HEK293T (cell line): ENCODE data around the gene SETBP1.

Experiments
- CTCF ChIA-PET: fragments of 350-600 bp; formaldehyde crosslinking; extraction: SDS; loops from one replicate; lab custom pipeline; 2021; ENCODE audit warnings: antibody characterized with exemption, inconsistent platforms; lab: Yijun Ruan, JAX
- POLR2A ChIA-PET: fragments of 350-600 bp; formaldehyde crosslinking; extraction: SDS; loops from one replicate; lab custom pipeline; 2020; ENCODE audit warnings: antibody characterized with exemption, inconsistent platforms; lab: Yijun Ruan, JAX
- DNase-seq: peaks from one replicate; pipeline ENCODE4 v3.0.0; 2012; ENCODE audit warnings: mixed read lengths; ENCODE audit errors: extremely low spot score
- ARNT ChIP-seq: fragments of 450-650 bp; IDR thresholded peaks from 2 replicates; pipeline ENCODE4 v1.6.1; 2017; ENCODE audit warnings: mild to moderate bottlenecking
- BHLHE40 ChIP-seq: fragments of 450-650 bp; IDR thresholded peaks from 2 replicates; pipeline ENCODE4 v1.6.1; 2016; ENCODE audit warnings: mild to moderate bottlenecking, moderate library complexity, borderline replicate concordance
- CTBP1 ChIP-seq: fragments of 450-650 bp; IDR thresholded peaks from 2 replicates; pipeline ENCODE4 v1.6.1; 2016; ENCODE audit warnings: borderline replicate concordance
- ELF4 ChIP-seq: fragments of 450-650 bp; IDR thresholded peaks from 2 replicates; pipeline ENCODE4 v1.6.1; 2017; ENCODE audit warnings: antibody characterized with exemption
- FOXA1 ChIP-seq: fragments of 450-650 bp; IDR thresholded peaks from 2 replicates; pipeline ENCODE4 v1.6.1; 2016; ENCODE audit warnings: mild to moderate bottlenecking
- FOXK2 ChIP-seq: fragments of 450-650 bp; IDR thresholded peaks from 2 replicates; pipeline ENCODE4 v1.6.1; 2016; ENCODE audit warnings: mild to moderate bottlenecking
- FOXM1 ChIP-seq: fragments of 450-650 bp; IDR thresholded peaks from 2 replicates; pipeline ENCODE4 v1.6.1; 2017; ENCODE audit warnings: mild to moderate bottlenecking, borderline replicate concordance
- HDGF ChIP-seq: fragments of 450-650 bp; IDR thresholded peaks from 2 replicates; pipeline ENCODE4 v1.6.1; 2017; ENCODE audit warnings: antibody characterized with exemption, borderline replicate concordance
- L3MBTL2 ChIP-seq: fragments of 450-650 bp; conservative IDR thresholded peaks from 2 replicates; pipeline ENCODE4 v1.6.1; 2016; ENCODE audit warnings: mild to moderate bottlenecking
- LEF1 ChIP-seq: fragments of 450-650 bp; IDR thresholded peaks from 2 replicates; pipeline ENCODE4 v1.6.1; 2017; ENCODE audit warnings: mild to moderate bottlenecking, borderline replicate concordance
- NFRKB ChIP-seq: fragments of 450-650 bp; IDR thresholded peaks from 2 replicates; pipeline ENCODE4 v1.6.1; 2016; ENCODE audit warnings: mild to moderate bottlenecking, moderate library complexity
- PKNOX1 ChIP-seq: fragments of 450-650 bp; IDR thresholded peaks from 2 replicates; pipeline ENCODE4 v1.6.1; 2016
- SP1 ChIP-seq: fragments of 450-650 bp; IDR thresholded peaks from 2 replicates; pipeline ENCODE4 v1.6.1; 2017
- SUZ12 ChIP-seq: fragments of 450-650 bp; IDR thresholded peaks from 2 replicates; pipeline ENCODE4 v1.6.1; 2016; ENCODE audit warnings: mild to moderate bottlenecking
- TARDBP ChIP-seq: fragments of 450-650 bp; IDR thresholded peaks from 2 replicates; pipeline ENCODE4 v1.6.1; 2016
- ZNF384 ChIP-seq: fragments of 450-650 bp; IDR thresholded peaks from 2 replicates; pipeline ENCODE4 v1.6.1; 2016

The SETBP1 gene

GRCh38 chr18:44763327-44763726 is 82.6 kb downstream of the SETBP1 start:
- no peak for TF ChIP-seq HDGF
- no peak for TF ChIP-seq FOXK2
- TF ChIP-seq TARDBP, result no peak
- no peak for TF ChIP-seq L3MBTL2
- no peak for TF ChIP-seq ARNT
- TF ChIP-seq BHLHE40, result no peak
- TF ChIP-seq ELF4, result no peak
- no peak for TF ChIP-seq LEF1
- no peak for TF ChIP-seq SUZ12
- no peak for TF ChIP-seq ZNF384
- TF ChIP-seq FOXA1, result no peak
- TF ChIP-seq NFRKB, result no peak
- TF ChIP-seq FOXM1, result no peak
- no peak for TF ChIP-seq PKNOX1
- TF ChIP-seq CTBP1, result no peak
- TF ChIP-seq SP1, result no peak
- ChIA-PET CTCF (no interaction called here), POLR2A (no interaction called here)
- no peak for DNase-seq

- ChIA-PET CTCF (interaction anchor here (0.6 kb wide), 1 partner anchor 9 kb away, joined by 4 read pairs; no protein-coding TSS in a partner anchor), POLR2A (no interaction called here)
- TF ChIP-seq PKNOX1 (no peak), TARDBP (no peak), L3MBTL2 (no peak), ZNF384 (no peak), ELF4 (no peak), BHLHE40 (no peak), SUZ12 (no peak), LEF1 (no peak), CTBP1 (no peak), FOXM1 (no peak), NFRKB (no peak), HDGF (no peak), SP1 (no peak), FOXK2 (no peak), ARNT (no peak), FOXA1 (no peak)
- DNase-seq, result no peak
These were observed 84.2 kb downstream of the SETBP1 start for GRCh38 chr18:44764863-44765262.

GRCh38 chr18:44765456-44765855 is 84.8 kb downstream of the SETBP1 start:
- no peak for TF ChIP-seq HDGF
- TF ChIP-seq FOXK2, result no peak
- TF ChIP-seq FOXA1, result no peak
- TF ChIP-seq CTBP1, result no peak
- no peak for TF ChIP-seq SUZ12
- TF ChIP-seq ZNF384, result no peak
- no peak for TF ChIP-seq SP1
- DNase-seq, result no peak
- ChIA-PET CTCF (no interaction called here), POLR2A (no interaction called here)

- ChIA-PET POLR2A (no interaction called here), CTCF (no interaction called here)
- no peak for DNase-seq
- TF ChIP-seq ZNF384, result no peak
- no peak for TF ChIP-seq FOXM1
- TF ChIP-seq HDGF, result no peak
- no peak for TF ChIP-seq SP1
- TF ChIP-seq LEF1, result no peak
- no peak for TF ChIP-seq NFRKB
- no peak for TF ChIP-seq L3MBTL2
- no peak for TF ChIP-seq SUZ12
- TF ChIP-seq ARNT, result no peak
- no peak for TF ChIP-seq PKNOX1
- no peak for TF ChIP-seq TARDBP
- TF ChIP-seq BHLHE40, result no peak
- TF ChIP-seq FOXA1, result no peak
- no peak for TF ChIP-seq CTBP1
- TF ChIP-seq FOXK2, result no peak
- TF ChIP-seq ELF4, result no peak
These were observed 85.8 kb downstream of the SETBP1 start for GRCh38 chr18:44766450-44766849.

GRCh38 chr18:44767807-44768206 is 87.1 kb downstream of the SETBP1 start:
- POLR2A ChIA-PET, result no interaction called here
- TF ChIP-seq HDGF (no peak), FOXK2 (no peak), ARNT (no peak), TARDBP (no peak), L3MBTL2 (no peak), PKNOX1 (no peak), ELF4 (no peak), NFRKB (no peak), CTBP1 (no peak), SP1 (no peak), BHLHE40 (no peak)
- no peak for DNase-seq
- CTCF ChIA-PET, result interaction anchor here (0.6 kb wide), 1 partner anchor 280 kb away, joined by 6 read pairs; no protein-coding TSS in a partner anchor

- TF ChIP-seq PKNOX1 (no peak), ZNF384 (no peak), SUZ12 (no peak), FOXM1 (no peak)
- ChIA-PET CTCF (no interaction called here), POLR2A (no interaction called here)
- DNase-seq, result no peak
These were observed 90.0 kb downstream of the SETBP1 start for GRCh38 chr18:44770641-44771040.
